Suprapubic skin (tissue), 4 donors: ENCODE data around the gene PRKACB. TPM values are rescaled to one million over a fixed set of nuclear protein-coding genes. Genes with fewer than 3 reads are reported as not detected.

ENCODE experiments used
- DNase-seq, 2 donors: peaks; one replicate each; pipeline ENCODE4 v3.0.0-alpha.2; 2019; ENCODE audit warnings: low spot score in 2 of 2
- H3K27ac ChIP-seq: fragments of 200-600 bp; sonication (generic); one replicate; pipeline ENCODE4 v1.5.1; 2019
- H3K27me3 ChIP-seq: fragments of 200-600 bp; sonication (generic); one replicate; pipeline ENCODE4 v1.5.1; 2019
- H3K36me3 ChIP-seq: fragments of 200-600 bp; sonication (generic); one replicate; pipeline ENCODE4 v1.5.1; 2019
- H3K4me1 ChIP-seq: fragments of 200-600 bp; sonication (generic); one replicate; pipeline ENCODE4 v1.5.1; 2019
- H3K4me3 ChIP-seq: fragments of 200-600 bp; sonication (generic); one replicate; pipeline ENCODE4 v1.5.1; 2019; ENCODE audit warnings: mild to moderate bottlenecking
- H3K9me3 ChIP-seq: fragments of 200-600 bp; sonication (generic); one replicate; pipeline ENCODE4 v1.5.1; 2019
- CTCF ChIP-seq, 2 donors: fragments of 200-600 bp in 1 of 2; fragments of 450-650 bp in 1 of 2; sonication (generic) in 1 of 2; IDR thresholded peaks; one replicate each; pipeline ENCODE4 v1.5.1; 2016 to 2019; ENCODE audit warnings: antibody characterized with exemption in 2 of 2, mild to moderate bottlenecking in 1 of 2, moderate library complexity in 1 of 2
- EP300 ChIP-seq: sonication (generic); formaldehyde crosslinking; IDR thresholded peaks from one replicate; pipeline ENCODE4 v1.6.1; 2017; ENCODE audit warnings: antibody characterized with exemption
- POLR2A ChIP-seq, 2 donors: fragments of 450-650 bp; IDR thresholded peaks; one replicate each; pipeline ENCODE4 v1.6.1; 2017; ENCODE audit warnings: antibody characterized with exemption in 2 of 2, mild to moderate bottlenecking in 2 of 2, moderate library complexity in 2 of 2
- POLR2AphosphoS5 ChIP-seq, 3 donors: sonication (generic); formaldehyde crosslinking; IDR thresholded peaks; one replicate each; pipeline ENCODE4 v1.6.1; 2017; ENCODE audit warnings: antibody characterized with exemption in 3 of 3
- WGBS: methylation state at CpG from one replicate; pipeline ENCODE4 v1.1.5; 2018; 5-methylcytosine and 5-hydroxymethylcytosine counted together
- total RNA-seq, 4 donors: library from RNA; depleted of rRNA; stranded (reverse); fragments of >200 nt; gene quantifications; one replicate each; pipeline ENCODE4 v1.1.0, GENCODE V29; 2016

The PRKACB gene
- total RNA-seq, 4 donors from 2014 or later: 6.6 to 12.2 (median 9.1) TPM

GRCh38 chr1:84171481-84171880 is 27.4 kb downstream of the PRKACB start:
- Histone ChIP-seq H3K4me1 (no peaks in the 10 kb centered on the region), H3K27ac (no peak overlapping the region), H3K9me3 (no peaks in the 10 kb centered on the region), H3K27me3 (no peaks in the 10 kb centered on the region), H3K36me3 (no peaks in the 10 kb centered on the region), H3K4me3 (no peak overlapping the region)
- 89% methylated on average over 2 of the region's 2 CpGs for WGBS
- DNase-seq: no peak
- TF ChIP-seq EP300 (no peak), POLR2AphosphoS5 (IDR thresholded peaks at IDR 0.05) (no peak), CTCF (IDR thresholded peaks at IDR 0.05) (no peak), POLR2A (IDR thresholded peaks at IDR 0.05) (no peak)

GRCh38 chr1:84174051-84174556 is 30.0 kb downstream of the PRKACB start:
- H3K4me1 ChIP-seq: no peaks in the 10 kb centered on the region
- H3K36me3 ChIP-seq: no peaks in the 10 kb centered on the region
- 71% methylated on average over 4 of the region's 4 CpGs for WGBS
- no peaks in the 10 kb centered on the region for H3K9me3 ChIP-seq
- H3K4me3 ChIP-seq: no peak overlapping the region
- no peak for DNase-seq
- H3K27me3 ChIP-seq: no peaks in the 10 kb centered on the region
- TF ChIP-seq CTCF (IDR thresholded peaks at IDR 0.05): no peak
- TF ChIP-seq POLR2A (IDR thresholded peaks at IDR 0.05): no peak
- no peak for TF ChIP-seq POLR2AphosphoS5 (IDR thresholded peaks at IDR 0.05)
- no peak for TF ChIP-seq EP300
- no peak overlapping the region for H3K27ac ChIP-seq

GRCh38 chr1:84181350-84182005 is 37.4 kb downstream of the PRKACB start:
- Histone ChIP-seq H3K36me3 (peaks cover 6% of the 10 kb centered on the region), H3K4me1 (no peaks in the 10 kb centered on the region), H3K9me3 (no peaks in the 10 kb centered on the region), H3K27me3 (no peaks in the 10 kb centered on the region), H3K4me3 (no peak overlapping the region), H3K27ac (no peak overlapping the region)
- no peak for TF ChIP-seq POLR2AphosphoS5 (IDR thresholded peaks at IDR 0.05)
- TF ChIP-seq EP300: no peak
- TF ChIP-seq CTCF (IDR thresholded peaks at IDR 0.05): no peak
- no peak for TF ChIP-seq POLR2A (IDR thresholded peaks at IDR 0.05)
- DNase-seq: no peak

- Histone ChIP-seq H3K4me1 (no peaks in the 10 kb centered on the region), H3K4me3 (no peak overlapping the region), H3K9me3 (peaks cover 20% of the 10 kb centered on the region), H3K27me3 (no peaks in the 10 kb centered on the region), H3K27ac (no peak overlapping the region), H3K36me3 (peaks cover 22% of the 10 kb centered on the region)
- TF ChIP-seq EP300 (no peak), POLR2A (IDR thresholded peaks at IDR 0.05) (no peak), CTCF (IDR thresholded peaks at IDR 0.05) (no peak), POLR2AphosphoS5 (IDR thresholded peaks at IDR 0.05) (no peak)
- no peak for DNase-seq
- WGBS: 95% methylated on average over 1 of the region's 1 CpG
These were observed 46.4 kb downstream of the PRKACB start for GRCh38 chr1:84190455-84190854.

- no peak overlapping the region for H3K4me3 ChIP-seq
- no peaks in the 10 kb centered on the region for H3K27me3 ChIP-seq
- WGBS: 56% methylated on average over 3 of the region's 3 CpGs
- H3K36me3 ChIP-seq: peaks cover 16% of the 10 kb centered on the region
- TF ChIP-seq POLR2A (IDR thresholded peaks at IDR 0.05) (no peak), EP300 (no peak), POLR2AphosphoS5 (IDR thresholded peaks at IDR 0.05) (no peak), CTCF (IDR thresholded peaks at IDR 0.05) (no peak)
- no peaks in the 10 kb centered on the region for H3K4me1 ChIP-seq
- peaks cover 20% of the 10 kb centered on the region for H3K9me3 ChIP-seq
- H3K27ac ChIP-seq: no peak overlapping the region
- DNase-seq: no peak
These were observed 48.6 kb downstream of the PRKACB start for GRCh38 chr1:84192681-84193080.
